Liver (tissue), 3 donors: Measurements from ENCODE around the gene MOB1B.
A peak's percentile ranks its signal among the peaks of the same experiment; 100 is the strongest.

Experiments
- CTCF ChIP-seq: fragments of 150-350 bp; IDR thresholded peaks from 2 replicates; pipeline ENCODE4 v1.5.1; 2017; ENCODE audit warnings: improper control_type of control experiment, low read depth, low read length; ENCODE audit not compliant: missing input control
- JUND ChIP-seq, 2 donors: IDR thresholded peaks; 2 replicates each; pipeline ENCODE4 v1.6.1; 2016; ENCODE audit warnings: antibody characterized with exemption in 2 of 2
- SP1 ChIP-seq: IDR thresholded peaks from 2 replicates; pipeline ENCODE4 v1.6.1; 2018; ENCODE audit warnings: antibody characterized with exemption, mild to moderate bottlenecking
- donor health status: healthy.
- donor health status: healthy.

- peak; percentile 56 for TF ChIP-seq CTCF
- no peak for TF ChIP-seq SP1
- TF ChIP-seq JUND (IDR thresholded peaks at IDR 0.05): no peak
Observed at GRCh38 chr4:71009890-71010588, 107.9 kb downstream of the MOB1B start.
